ENCODE data around the gene C4orf36.

DNA sequence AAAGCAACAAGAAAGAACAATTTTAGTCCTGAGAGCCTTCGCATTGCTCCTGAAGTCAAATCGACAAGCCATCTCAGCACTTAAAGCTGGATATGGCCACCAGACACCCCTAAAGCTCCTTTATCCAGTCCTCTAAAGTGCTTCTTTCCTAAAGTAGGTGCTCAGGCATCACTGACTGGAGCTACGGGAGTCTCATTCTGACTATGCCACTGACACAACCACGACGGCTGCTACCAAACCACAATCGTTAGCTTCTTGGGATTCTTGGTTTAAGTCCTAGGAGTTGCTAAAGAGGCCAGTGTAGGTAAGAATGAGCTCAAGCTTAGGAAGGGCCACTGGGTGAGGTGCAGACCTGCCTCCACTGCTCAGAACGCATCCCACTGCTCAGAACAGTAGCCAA is 44.1 kb downstream of the C4orf36 start:
- TF ChIP-seq, protein P1, sequence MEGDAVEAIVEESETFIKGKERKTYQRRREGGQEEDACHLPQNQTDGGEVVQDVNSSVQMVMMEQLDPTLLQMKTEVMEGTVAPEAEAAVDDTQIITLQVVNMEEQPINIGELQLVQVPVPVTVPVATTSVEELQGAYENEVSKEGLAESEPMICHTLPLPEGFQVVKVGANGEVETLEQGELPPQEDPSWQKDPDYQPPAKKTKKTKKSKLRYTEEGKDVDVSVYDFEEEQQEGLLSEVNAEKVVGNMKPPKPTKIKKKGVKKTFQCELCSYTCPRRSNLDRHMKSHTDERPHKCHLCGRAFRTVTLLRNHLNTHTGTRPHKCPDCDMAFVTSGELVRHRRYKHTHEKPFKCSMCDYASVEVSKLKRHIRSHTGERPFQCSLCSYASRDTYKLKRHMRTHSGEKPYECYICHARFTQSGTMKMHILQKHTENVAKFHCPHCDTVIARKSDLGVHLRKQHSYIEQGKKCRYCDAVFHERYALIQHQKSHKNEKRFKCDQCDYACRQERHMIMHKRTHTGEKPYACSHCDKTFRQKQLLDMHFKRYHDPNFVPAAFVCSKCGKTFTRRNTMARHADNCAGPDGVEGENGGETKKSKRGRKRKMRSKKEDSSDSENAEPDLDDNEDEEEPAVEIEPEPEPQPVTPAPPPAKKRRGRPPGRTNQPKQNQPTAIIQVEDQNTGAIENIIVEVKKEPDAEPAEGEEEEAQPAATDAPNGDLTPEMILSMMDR (IDR thresholded peaks at IDR 0.05; ENCODE audit: control extremely low read depth in 1 of 3, insufficient read depth in 1 of 3, low read depth in 1 of 3, low read length in 3 of 3) = no peak
- TF ChIP-seq EP300 (IDR thresholded peaks at IDR 0.05; ENCODE audit: borderline replicate concordance in 1 of 2, low read depth in 2 of 2, low read length in 2 of 2) (no peak), RXRA (IDR thresholded peaks at IDR 0.05; ENCODE audit: insufficient read depth, low read depth, low read length) (no peak), YY1 (IDR thresholded peaks at IDR 0.05; ENCODE audit: low read depth, low read length) (no peak), JUN (IDR thresholded peaks at IDR 0.05; ENCODE audit: low read depth, low read length) (no peak), CREB1 (IDR thresholded peaks at IDR 0.05) (no peak), FOSL1 (IDR thresholded peaks at IDR 0.05; ENCODE audit: insufficient read depth, low read depth, low read length) (no peak)
- TF ChIP-seq, protein P2, sequence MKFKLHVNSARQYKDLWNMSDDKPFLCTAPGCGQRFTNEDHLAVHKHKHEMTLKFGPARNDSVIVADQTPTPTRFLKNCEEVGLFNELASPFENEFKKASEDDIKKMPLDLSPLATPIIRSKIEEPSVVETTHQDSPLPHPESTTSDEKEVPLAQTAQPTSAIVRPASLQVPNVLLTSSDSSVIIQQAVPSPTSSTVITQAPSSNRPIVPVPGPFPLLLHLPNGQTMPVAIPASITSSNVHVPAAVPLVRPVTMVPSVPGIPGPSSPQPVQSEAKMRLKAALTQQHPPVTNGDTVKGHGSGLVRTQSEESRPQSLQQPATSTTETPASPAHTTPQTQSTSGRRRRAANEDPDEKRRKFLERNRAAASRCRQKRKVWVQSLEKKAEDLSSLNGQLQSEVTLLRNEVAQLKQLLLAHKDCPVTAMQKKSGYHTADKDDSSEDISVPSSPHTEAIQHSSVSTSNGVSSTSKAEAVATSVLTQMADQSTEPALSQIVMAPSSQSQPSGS (IDR thresholded peaks at IDR 0.05; ENCODE audit: low read length) = no peak

Measured in H1 (cell line).